HCT116 (cell line): ENCODE measurements around the gene LUC7L.

Experiments
- CBX3 ChIP-seq: IDR thresholded peaks from 2 replicates; pipeline ENCODE4 v1.6.1; 2012; ENCODE audit warnings: low read depth
- EZH2 ChIP-seq: fragments of 200-600 bp; sonication (generic); IDR thresholded peaks from 2 replicates; pipeline ENCODE4 v1.6.1; 2017; ENCODE audit warnings: antibody characterized with exemption, mixed run types
- POLR2AphosphoS5 ChIP-seq: IDR thresholded peaks from 2 replicates; pipeline ENCODE4 v1.6.1; 2011; ENCODE audit warnings: mild to moderate bottlenecking, low read depth, low read length, moderate library complexity
- TF ChIP-seq, protein P1 (sequence below), 3 experiments: fragments of 200-600 bp in 1 of 3; sonication (generic) in 1 of 3; IDR thresholded peaks in 2 of 3; conservative IDR thresholded peaks in 1 of 3; 2 replicates each; pipeline ENCODE4 v1.5.1; 2012 to 2017; ENCODE audit warnings: low read depth in 2 of 3, low read length in 2 of 3, antibody characterized with exemption in 1 of 3, borderline replicate concordance in 1 of 3, control low read depth in 1 of 3, mild to moderate bottlenecking in 1 of 3, mixed read lengths in 1 of 3, mixed run types in 1 of 3, moderate library complexity in 1 of 3; ENCODE audit not compliant: insufficient read depth in 1 of 3

DNA sequence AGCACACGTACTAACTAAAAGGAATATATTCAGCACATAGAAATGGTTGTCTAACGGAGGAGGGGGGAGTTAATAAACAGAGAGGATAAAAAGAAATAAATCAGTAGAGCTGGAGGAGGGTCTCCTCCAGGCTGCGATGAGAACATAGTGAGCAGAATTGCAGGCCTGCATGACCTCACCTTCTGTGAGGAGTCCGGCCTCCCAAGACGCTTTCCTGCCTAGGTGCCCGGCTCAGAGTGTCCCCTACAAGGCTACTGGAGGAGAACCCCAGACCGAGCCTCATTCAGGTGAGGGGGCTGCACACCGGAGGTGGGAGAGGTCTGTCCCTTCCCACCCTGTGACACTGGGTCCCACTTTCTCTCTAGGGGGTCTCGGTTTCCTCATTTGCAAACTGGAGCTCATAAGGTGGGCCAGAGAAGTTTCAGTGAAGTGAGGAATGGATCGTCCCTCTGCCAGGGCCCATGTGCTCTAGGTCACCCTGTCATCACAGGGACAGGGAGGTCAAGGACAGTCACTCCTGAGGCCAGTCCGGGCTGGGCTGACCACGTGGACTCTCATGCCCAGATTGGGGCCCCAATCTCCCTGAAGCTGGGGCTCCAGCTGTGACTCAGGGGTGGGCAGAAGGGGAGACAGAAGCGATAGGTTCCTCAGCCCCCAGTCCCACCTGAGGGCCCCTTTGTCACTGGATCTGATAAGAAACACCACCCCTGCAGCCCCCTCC lies 66.8 kb downstream of the LUC7L start:
- TF ChIP-seq, protein P1, sequence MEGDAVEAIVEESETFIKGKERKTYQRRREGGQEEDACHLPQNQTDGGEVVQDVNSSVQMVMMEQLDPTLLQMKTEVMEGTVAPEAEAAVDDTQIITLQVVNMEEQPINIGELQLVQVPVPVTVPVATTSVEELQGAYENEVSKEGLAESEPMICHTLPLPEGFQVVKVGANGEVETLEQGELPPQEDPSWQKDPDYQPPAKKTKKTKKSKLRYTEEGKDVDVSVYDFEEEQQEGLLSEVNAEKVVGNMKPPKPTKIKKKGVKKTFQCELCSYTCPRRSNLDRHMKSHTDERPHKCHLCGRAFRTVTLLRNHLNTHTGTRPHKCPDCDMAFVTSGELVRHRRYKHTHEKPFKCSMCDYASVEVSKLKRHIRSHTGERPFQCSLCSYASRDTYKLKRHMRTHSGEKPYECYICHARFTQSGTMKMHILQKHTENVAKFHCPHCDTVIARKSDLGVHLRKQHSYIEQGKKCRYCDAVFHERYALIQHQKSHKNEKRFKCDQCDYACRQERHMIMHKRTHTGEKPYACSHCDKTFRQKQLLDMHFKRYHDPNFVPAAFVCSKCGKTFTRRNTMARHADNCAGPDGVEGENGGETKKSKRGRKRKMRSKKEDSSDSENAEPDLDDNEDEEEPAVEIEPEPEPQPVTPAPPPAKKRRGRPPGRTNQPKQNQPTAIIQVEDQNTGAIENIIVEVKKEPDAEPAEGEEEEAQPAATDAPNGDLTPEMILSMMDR (IDR thresholded peaks at IDR 0.05 in 2 of 3, conservative IDR thresholded peaks at IDR 0.05 in 1 of 3; ENCODE audit: borderline replicate concordance in 1 of 3, insufficient read depth in 1 of 3, low read depth in 2 of 3, low read length in 2 of 3), result no peak
- no peak for TF ChIP-seq POLR2AphosphoS5
- no peak for TF ChIP-seq CBX3
- no peak for TF ChIP-seq EZH2
